Brain microvascular endothelial cell (primary cell): ENCODE data around the gene UBR3.

Experiments used
- DNase-seq: peaks from one replicate; pipeline ENCODE4 v3.0.0-alpha.2; 2020
- H3K27ac ChIP-seq: fragments of 250-450 bp; sonication (Bioruptor Pico); 2 replicates; pipeline ENCODE4 v1.5.1; 2020; ENCODE audit warnings: mild to moderate bottlenecking, moderate library complexity
- H3K27me3 ChIP-seq: fragments of 250-450 bp; sonication (Bioruptor Pico); replicated peaks from 2 replicates; pipeline ENCODE4 v1.5.1; 2020; ENCODE audit warnings: mild to moderate bottlenecking
- H3K36me3 ChIP-seq: fragments of 250-450 bp; sonication (Bioruptor Pico); replicated peaks from 2 replicates; pipeline ENCODE4 v1.5.1; 2020; ENCODE audit warnings: mild to moderate bottlenecking
- H3K4me3 ChIP-seq: 2 replicates; pipeline ENCODE4 v1.5.1; 2011; ENCODE audit warnings: low read depth, mild to moderate bottlenecking, control low read depth, low read length, moderate library complexity
- in situ Hi-C: cut with HindIII; loops from 2 replicates; pipeline ENCODE4 v1.10.0; 2017; ENCODE audit warnings: low sequenced_read_pairs, low pct_ligation_motif_present
- TF ChIP-seq, protein P1 (sequence below): IDR thresholded peaks from 2 replicates; pipeline ENCODE4 v1.5.1; 2011; ENCODE audit warnings: low read depth, mild to moderate bottlenecking, moderate library complexity, low read length, control low read depth, inconsistent platforms; ENCODE audit errors: missing control alignments

UBR3 gene

DNA sequence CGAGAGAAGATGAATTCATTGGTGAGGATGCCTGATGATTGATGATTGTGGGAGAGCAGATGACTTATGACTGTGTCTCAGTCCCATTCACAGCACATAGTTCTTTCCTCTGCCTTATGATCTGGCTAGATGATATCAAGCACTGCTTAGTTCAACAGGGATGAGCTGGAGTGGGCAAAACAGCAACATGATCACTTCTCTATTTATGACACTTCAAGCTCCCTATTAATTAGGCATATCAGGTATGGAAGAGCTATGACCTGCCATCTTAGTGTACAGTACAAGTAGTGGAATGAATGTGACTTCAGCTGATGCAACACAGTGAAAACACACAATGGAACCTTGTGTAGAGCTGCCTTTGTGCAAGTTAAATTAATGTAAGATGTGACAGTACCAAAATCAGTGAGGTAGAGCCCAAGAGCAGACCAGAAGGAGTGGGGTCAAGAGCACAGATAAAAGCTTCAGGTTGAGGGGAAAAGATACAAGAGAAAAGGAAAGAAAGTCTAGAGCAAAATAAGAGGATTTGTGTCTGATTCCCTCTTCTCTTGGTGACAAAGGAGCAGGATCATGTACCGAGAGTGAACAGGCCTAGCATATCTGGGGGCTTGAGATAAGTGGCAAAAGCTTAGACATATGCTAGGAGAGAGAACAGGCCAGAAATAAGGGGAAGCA is 257.7 kb downstream of the UBR3 start:
- TF ChIP-seq, protein P1, sequence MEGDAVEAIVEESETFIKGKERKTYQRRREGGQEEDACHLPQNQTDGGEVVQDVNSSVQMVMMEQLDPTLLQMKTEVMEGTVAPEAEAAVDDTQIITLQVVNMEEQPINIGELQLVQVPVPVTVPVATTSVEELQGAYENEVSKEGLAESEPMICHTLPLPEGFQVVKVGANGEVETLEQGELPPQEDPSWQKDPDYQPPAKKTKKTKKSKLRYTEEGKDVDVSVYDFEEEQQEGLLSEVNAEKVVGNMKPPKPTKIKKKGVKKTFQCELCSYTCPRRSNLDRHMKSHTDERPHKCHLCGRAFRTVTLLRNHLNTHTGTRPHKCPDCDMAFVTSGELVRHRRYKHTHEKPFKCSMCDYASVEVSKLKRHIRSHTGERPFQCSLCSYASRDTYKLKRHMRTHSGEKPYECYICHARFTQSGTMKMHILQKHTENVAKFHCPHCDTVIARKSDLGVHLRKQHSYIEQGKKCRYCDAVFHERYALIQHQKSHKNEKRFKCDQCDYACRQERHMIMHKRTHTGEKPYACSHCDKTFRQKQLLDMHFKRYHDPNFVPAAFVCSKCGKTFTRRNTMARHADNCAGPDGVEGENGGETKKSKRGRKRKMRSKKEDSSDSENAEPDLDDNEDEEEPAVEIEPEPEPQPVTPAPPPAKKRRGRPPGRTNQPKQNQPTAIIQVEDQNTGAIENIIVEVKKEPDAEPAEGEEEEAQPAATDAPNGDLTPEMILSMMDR, result no peak
- Histone ChIP-seq H3K27me3 (no peaks in the 10 kb centered on the region), H3K27ac (no peak overlapping the region), H3K36me3 (no peaks in the 10 kb centered on the region), H3K4me3 (no peak overlapping the region)
- in situ Hi-C loops, result no loop called here
- no peak for DNase-seq

DNA sequence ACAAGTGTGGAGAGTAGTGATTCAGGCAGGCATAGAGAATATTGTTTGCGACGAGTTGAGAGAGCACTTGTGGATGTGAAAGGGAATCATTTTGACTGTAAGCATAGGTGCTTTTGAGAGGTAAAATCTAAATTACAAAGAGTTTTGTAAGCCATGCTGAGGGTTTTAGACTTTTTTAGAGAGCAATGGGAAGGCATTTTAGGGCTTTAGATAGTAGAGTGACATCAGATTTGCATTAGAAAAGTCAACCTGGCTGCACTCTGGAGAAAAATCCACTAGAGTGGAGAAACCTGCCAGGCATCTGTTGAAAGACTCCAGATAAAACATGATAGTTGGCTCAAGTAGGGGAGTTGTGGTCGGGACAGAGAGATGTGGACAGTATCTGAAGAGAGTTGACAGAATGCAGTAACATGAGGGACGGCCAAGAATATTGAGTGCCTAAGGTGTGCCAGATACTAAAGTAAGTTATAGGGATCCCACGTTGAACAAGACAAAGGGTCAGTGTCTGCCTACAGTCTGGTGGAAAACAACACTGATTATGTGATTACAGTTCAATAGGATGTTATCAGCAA is 258.9 kb downstream of the UBR3 start:
- Histone ChIP-seq H3K27ac (no peak overlapping the region), H3K27me3 (no peaks in the 10 kb centered on the region), H3K4me3 (no peak overlapping the region), H3K36me3 (no peaks in the 10 kb centered on the region)
- no peak for DNase-seq
- in situ Hi-C loops, result no loop called here
- TF ChIP-seq, protein P1, result no peak

DNA sequence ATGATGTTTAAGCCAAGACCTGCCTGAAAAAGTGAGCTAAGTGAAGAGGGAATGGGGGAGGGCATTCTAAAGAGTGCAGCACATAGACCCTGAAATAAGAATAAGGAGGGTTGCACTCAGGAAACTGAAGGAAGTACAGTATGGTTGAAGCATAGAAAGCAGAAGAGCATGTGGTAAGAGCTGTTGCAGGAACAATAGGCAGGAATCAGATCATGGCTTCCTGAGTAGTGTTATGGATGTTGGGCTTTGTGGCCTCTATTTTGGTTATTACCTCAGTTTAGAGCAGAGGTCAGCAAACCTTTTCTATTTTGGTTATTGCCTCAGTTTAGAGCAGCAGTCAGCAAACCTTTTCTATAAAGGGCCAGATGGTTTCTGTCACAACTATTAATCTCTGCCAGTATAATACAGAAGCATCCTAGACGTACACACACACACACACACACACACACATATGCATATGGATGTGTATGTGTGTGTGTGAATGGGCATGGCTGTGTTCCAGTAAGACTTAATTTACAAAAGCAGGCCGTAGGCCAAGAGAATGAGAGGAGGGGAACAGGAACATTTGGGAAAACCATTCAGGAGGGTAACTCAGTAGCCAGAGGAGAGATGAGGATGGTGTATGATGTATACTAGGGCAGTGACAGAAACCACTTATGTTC is 259.6 kb downstream of the UBR3 start:
- H3K4me3 ChIP-seq, result no peak overlapping the region
- H3K27me3 ChIP-seq, result no peaks in the 10 kb centered on the region
- in situ Hi-C loops, result no loop called here
- H3K27ac ChIP-seq, result no peak overlapping the region
- no peak for DNase-seq
- TF ChIP-seq, protein P1, result no peak
- no peaks in the 10 kb centered on the region for H3K36me3 ChIP-seq

DNA sequence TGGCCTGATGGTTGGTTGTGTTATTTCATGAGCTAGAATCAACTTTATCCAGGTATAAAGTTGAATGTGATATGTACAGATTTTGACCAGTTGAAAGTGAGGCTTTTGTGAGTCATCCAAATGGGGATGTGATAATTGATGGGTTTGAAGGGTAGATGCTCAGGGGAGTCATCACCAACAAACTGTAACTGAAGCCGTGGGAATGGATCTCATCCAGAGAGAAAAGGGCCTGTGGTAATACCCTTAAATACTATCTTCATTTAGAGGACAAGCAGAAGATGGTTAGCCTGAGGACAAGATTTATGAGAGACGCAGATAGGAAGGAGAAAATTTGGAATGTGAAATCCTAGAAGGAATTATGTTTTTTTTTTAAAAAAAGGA is 260.1 kb downstream of the UBR3 start:
- TF ChIP-seq, protein P1, result no peak
- H3K27ac ChIP-seq, result no peak overlapping the region
- H3K4me3 ChIP-seq, result no peak overlapping the region
- no peaks in the 10 kb centered on the region for H3K27me3 ChIP-seq
- in situ Hi-C loops, result no loop called here
- no peak for DNase-seq
- H3K36me3 ChIP-seq, result no peaks in the 10 kb centered on the region

DNA sequence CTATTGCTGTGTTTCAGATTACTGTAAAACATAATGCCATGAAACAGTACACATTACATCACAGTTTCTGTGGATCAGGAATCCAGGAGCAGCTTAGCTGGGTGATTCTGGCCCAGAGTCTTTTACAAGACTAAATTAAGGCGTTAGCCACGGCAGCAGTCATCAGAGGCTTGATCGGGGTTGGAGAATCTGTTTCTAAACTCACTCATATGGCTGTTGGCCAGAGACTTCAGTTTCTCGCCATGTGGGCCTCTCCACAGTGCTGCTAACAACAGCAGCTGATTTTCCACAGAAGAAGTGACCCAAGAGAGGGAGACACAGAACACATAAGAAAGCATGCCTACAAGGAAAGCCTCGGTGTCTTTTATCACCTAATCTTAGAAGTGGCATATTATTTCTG is 261.5 kb downstream of the UBR3 start:
- Histone ChIP-seq H3K27me3 (no peaks in the 10 kb centered on the region), H3K4me3 (no peak overlapping the region), H3K27ac (no peak overlapping the region), H3K36me3 (no peaks in the 10 kb centered on the region)
- DNase-seq, result no peak
- in situ Hi-C loops, result no loop called here
- TF ChIP-seq, protein P1, result no peak

DNA sequence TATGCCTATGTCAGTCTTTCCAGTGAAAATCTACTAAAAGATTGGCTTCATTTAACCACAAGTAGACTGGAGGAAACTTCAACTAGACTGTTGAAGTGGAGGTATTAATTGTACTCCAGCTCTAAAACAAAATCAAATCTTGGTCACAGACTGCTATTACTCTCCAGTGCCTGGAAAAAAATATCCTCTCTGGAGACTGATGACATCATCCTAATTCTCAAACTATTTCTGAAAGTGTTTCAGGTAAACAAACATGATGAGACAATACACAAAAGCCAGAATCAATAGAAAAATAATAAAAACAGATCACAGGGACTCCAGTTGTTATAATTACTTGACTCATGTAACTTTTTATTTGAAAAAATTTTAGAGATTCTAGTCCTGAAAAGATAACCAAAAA is 263.0 kb downstream of the UBR3 start:
- in situ Hi-C loops, result no loop called here
- Histone ChIP-seq H3K4me3 (no peak overlapping the region), H3K27ac (no peak overlapping the region), H3K36me3 (no peaks in the 10 kb centered on the region), H3K27me3 (no peaks in the 10 kb centered on the region)
- DNase-seq, result no peak
- TF ChIP-seq, protein P1, result no peak
